H9 (cell line): ENCODE measurements around the gene MTRR. TPM values are rescaled to one million over a fixed set of nuclear protein-coding genes. Genes with fewer than 3 reads are reported as not detected.

ENCODE experiments used
- DNase-seq: peaks from one replicate; pipeline ENCODE4 v3.0.0-alpha.2; 2017
- H2AFZ ChIP-seq: one replicate; pipeline ENCODE4 v1.6.1; 2013; ENCODE audit warnings: mild to moderate bottlenecking, low read length, control low read depth, moderate library complexity
- H2AK5ac ChIP-seq: 2 replicates; pipeline ENCODE4 v1.6.1; 2013; ENCODE audit warnings: low read length, control low read depth, mixed read lengths; ENCODE audit not compliant: insufficient read length
- H2BK120ac ChIP-seq: one replicate; pipeline ENCODE4 v1.6.1; 2013; ENCODE audit warnings: low read depth, mild to moderate bottlenecking, low read length, control low read depth, inconsistent platforms; ENCODE audit not compliant: poor library complexity, severe bottlenecking
- H2BK12ac ChIP-seq: 2 replicates; pipeline ENCODE4 v1.6.1; 2013; ENCODE audit warnings: low read length, control low read depth, mixed read lengths, low read depth; ENCODE audit not compliant: insufficient read length
- H2BK15ac ChIP-seq: 2 replicates; pipeline ENCODE4 v1.6.1; 2013; ENCODE audit warnings: low read depth, low read length, control low read depth
- H2BK20ac ChIP-seq: one replicate; pipeline ENCODE4 v1.6.1; 2013; ENCODE audit warnings: low read depth, mild to moderate bottlenecking, low read length, control low read depth, inconsistent platforms; ENCODE audit not compliant: poor library complexity, severe bottlenecking
- H2BK5ac ChIP-seq: 2 replicates; pipeline ENCODE4 v1.6.1; 2013; ENCODE audit warnings: low read length, control low read depth, mixed read lengths; ENCODE audit not compliant: insufficient read length
- H3K14ac ChIP-seq: 2 replicates; pipeline ENCODE4 v1.6.1; 2013; ENCODE audit warnings: low read length, control low read depth; ENCODE audit not compliant: insufficient read depth
- H3K18ac ChIP-seq: 2 replicates; pipeline ENCODE4 v1.6.1; 2013; ENCODE audit warnings: low read depth, mild to moderate bottlenecking, mixed read lengths, low read length, control low read depth; ENCODE audit not compliant: insufficient read length
- H3K23ac ChIP-seq: 2 replicates; pipeline ENCODE4 v1.6.1; 2013; ENCODE audit warnings: low read length, control low read depth, mixed read lengths, low read depth; ENCODE audit not compliant: insufficient read length
- H3K23me2 ChIP-seq: 2 replicates; pipeline ENCODE4 v1.6.1; 2013; ENCODE audit warnings: low read depth, mild to moderate bottlenecking, mixed read lengths, low read length, control low read depth; ENCODE audit not compliant: insufficient read length, poor library complexity, severe bottlenecking
- H3K27ac ChIP-seq: 2 replicates; pipeline ENCODE4 v1.5.1; 2013; ENCODE audit warnings: low read length, control low read depth, mixed read lengths, low read depth; ENCODE audit not compliant: insufficient read length
- H3K27me3 ChIP-seq: 2 replicates; pipeline ENCODE4 v1.6.1; 2013; ENCODE audit warnings: low read length, control low read depth, inconsistent platforms; ENCODE audit not compliant: insufficient read depth
- H3K4ac ChIP-seq: 2 replicates; pipeline ENCODE4 v1.6.1; 2013; ENCODE audit warnings: low read depth, mild to moderate bottlenecking, control low read depth, inconsistent platforms, low read length, moderate library complexity
- H3K4me1 ChIP-seq: 2 replicates; pipeline ENCODE4 v1.6.1; 2013; ENCODE audit warnings: low read length, control low read depth, inconsistent platforms; ENCODE audit not compliant: insufficient read depth
- H3K4me2 ChIP-seq: 2 replicates; pipeline ENCODE4 v1.6.1; 2013; ENCODE audit warnings: low read length, control low read depth, mixed read lengths; ENCODE audit not compliant: insufficient read length, insufficient read depth
- H3K56ac ChIP-seq: 2 replicates; pipeline ENCODE4 v1.6.1; 2013; ENCODE audit warnings: low read depth, mild to moderate bottlenecking, mixed read lengths, low read length, control low read depth; ENCODE audit not compliant: insufficient read length
- H3K79me1 ChIP-seq: 2 replicates; pipeline ENCODE4 v1.6.1; 2013; ENCODE audit warnings: low read depth, mild to moderate bottlenecking, moderate library complexity, low read length, control low read depth, inconsistent platforms; ENCODE audit not compliant: insufficient read depth, poor library complexity, severe bottlenecking
- H3K79me2 ChIP-seq: 2 replicates; pipeline ENCODE4 v1.6.1; 2013; ENCODE audit warnings: low read length, control low read depth, inconsistent platforms; ENCODE audit not compliant: insufficient read depth
- H3K9ac ChIP-seq: 2 replicates; pipeline ENCODE4 v1.6.1; 2013; ENCODE audit warnings: low read length, control low read depth, mixed read lengths; ENCODE audit not compliant: insufficient read length; ENCODE audit errors: extremely low read depth
- H3K9me3 ChIP-seq: one replicate; pipeline ENCODE4 v1.6.1; 2013; ENCODE audit warnings: low read depth, low read length, inconsistent platforms; ENCODE audit not compliant: control insufficient read depth
- H3T11ph ChIP-seq: one replicate; pipeline ENCODE4 v1.6.1; 2013; ENCODE audit warnings: mild to moderate bottlenecking, low read length, control low read depth, inconsistent platforms
- H4K20me1 ChIP-seq: one replicate; pipeline ENCODE4 v1.6.1; 2013; ENCODE audit not compliant: control insufficient read depth, insufficient read length, insufficient read depth
- H4K5ac ChIP-seq: 2 replicates; pipeline ENCODE4 v1.6.1; 2013; ENCODE audit warnings: low read depth, mild to moderate bottlenecking, mixed read lengths, low read length, control low read depth; ENCODE audit not compliant: insufficient read length
- H4K8ac ChIP-seq: replicated peaks from 2 replicates; pipeline ENCODE4 v1.6.1; 2013; ENCODE audit warnings: low read length, control low read depth, mixed read lengths, low read depth; ENCODE audit not compliant: insufficient read length
- H4K91ac ChIP-seq: 2 replicates; pipeline ENCODE4 v1.6.1; 2013; ENCODE audit warnings: low read depth, mild to moderate bottlenecking, moderate library complexity, mixed read lengths, low read length, control low read depth; ENCODE audit not compliant: insufficient read length
- H3K27ac Mint-ChIP-seq, 3 experiments: 2 replicates in 2 of 3; 3 replicates in 1 of 3; pipeline ENCODE4 v1.8.0; 2020 to 2021; ENCODE audit warnings: mixed read lengths in 3 of 3, mild to moderate bottlenecking in 1 of 3, moderate library complexity in 1 of 3
- H3K27me3 Mint-ChIP-seq: 2 replicates; pipeline ENCODE4 v1.8.0; 2021; ENCODE audit warnings: low read depth, mild to moderate bottlenecking, moderate library complexity, mixed read lengths
- H3K36me3 Mint-ChIP-seq, 3 experiments: 2 replicates in 2 of 3; 3 replicates in 1 of 3; pipeline ENCODE4 v1.8.0; 2020 to 2021; ENCODE audit warnings: low read depth in 3 of 3, mixed read lengths in 3 of 3; ENCODE audit not compliant: insufficient read depth in 1 of 3
- H3K4me1 Mint-ChIP-seq, 2 experiments: 2 replicates each; pipeline ENCODE4 v1.8.0; 2020; ENCODE audit warnings: mixed read lengths in 2 of 2
- H3K4me3 Mint-ChIP-seq, 2 experiments: 2 replicates in 1 of 2; 3 replicates in 1 of 2; pipeline ENCODE4 v1.8.0; 2020 to 2021; ENCODE audit warnings: mild to moderate bottlenecking in 2 of 2, mixed read lengths in 2 of 2, moderate library complexity in 1 of 2
- H3K9me3 Mint-ChIP-seq, 2 experiments: 2 replicates in 1 of 2; 3 replicates in 1 of 2; pipeline ENCODE4 v1.8.0; 2020; ENCODE audit warnings: mild to moderate bottlenecking in 2 of 2, mixed read lengths in 2 of 2, moderate library complexity in 1 of 2
- CTCF ChIP-seq: fragments of 200-600 bp; sonication (generic); conservative IDR thresholded peaks from 3 replicates; pipeline ENCODE4 v1.8.0; 2021; ENCODE audit warnings: antibody characterized with exemption, mild to moderate bottlenecking
- WGBS: extraction: QIAGEN DNeasy Blood & Tissue Kit; methylation state at CpG from one replicate; pipeline ENCODE4 v1.1.7; 2013; ENCODE audit warnings: missing lambda C conversion rate, low lambda C conversion rate, mixed read lengths; ENCODE audit not compliant: insufficient read length; ENCODE audit errors: extremely low coverage; 5-methylcytosine and 5-hydroxymethylcytosine counted together
- total RNA-seq: library from RNA; stranded (reverse); gene quantifications from 2 replicates; pipeline ENCODE4 v1.2.1, GENCODE V29; 2021

The MTRR gene
- total RNA-seq, 1 experiment from 2014 or later: 66.0 TPM

GRCh38 chr5:7917130-7918123 is 48.5 kb downstream of the MTRR start:
- Histone ChIP-seq H3K9ac (no peak overlapping the region), H3K79me1 (no peaks in the 10 kb centered on the region), H3K4me1 (no peaks in the 10 kb centered on the region), H2BK12ac (no peak overlapping the region), H3K4ac (no peak overlapping the region), H4K91ac (no peak overlapping the region), H2BK5ac (no peak overlapping the region), H3K9me3 (no peaks in the 10 kb centered on the region), H3K23me2 (no peaks in the 10 kb centered on the region), H3K23ac (no peak overlapping the region), H3K56ac (no peak overlapping the region), H4K20me1 (no peaks in the 10 kb centered on the region), H3K4me2 (no peak overlapping the region), H2BK20ac (no peak overlapping the region), H3T11ph (no peak overlapping the region), H3K27ac (no peak overlapping the region), H3K18ac (no peak overlapping the region), H3K14ac (no peak overlapping the region), H3K79me2 (no peaks in the 10 kb centered on the region), H3K27me3 (no peaks in the 10 kb centered on the region), H4K8ac (no peak overlapping the region), H4K5ac (no peak overlapping the region), H2AFZ (no peak overlapping the region), H2AK5ac (no peak overlapping the region), H2BK120ac (no peak overlapping the region), H2BK15ac (no peak overlapping the region)
- Mint-ChIP-seq H3K36me3 (peaks cover 2 to 7% (median 7%) of the 10 kb centered on the region in 3 experiments; a peak in 5 of 7 replicates), H3K9me3 (peaks cover 16 to 17% of the 10 kb centered on the region in 2 experiments; a peak in 4 of 5 replicates), H3K4me3 (no peak overlapping the region), H3K27me3 (peaks cover 6% of the 10 kb centered on the region; the same call in 1 of the 2 replicates), H3K4me1 (no peaks in the 10 kb centered on the region), H3K27ac (no peak overlapping the region)
- WGBS: no CpG with 5 or more reads among the region's 5 CpGs
- TF ChIP-seq CTCF: no peak
- no peak for DNase-seq
